GM08714 (cell line): ENCODE measurements around the gene KCNC1.

Experiments used
- H3K4me3 ChIP-seq: fragments of 200-500 bp; sonication (Bioruptor generic); 2 replicates; pipeline ENCODE4 v1.5.1; 2014; ENCODE audit warnings: mild to moderate bottlenecking, low read length, inconsistent platforms
- ZNF274 ChIP-seq: IDR thresholded peaks from 2 replicates; pipeline ENCODE4 v1.6.1; 2012; ENCODE audit warnings: mild to moderate bottlenecking, low read depth, low read length

KCNC1 gene

GRCh38 chr11:17773674-17774073 lies 39.1 kb downstream of the KCNC1 start:
- no peak for TF ChIP-seq ZNF274
- H3K4me3 ChIP-seq, result no peak overlapping the region

- H3K4me3 ChIP-seq, result no peak overlapping the region
- no peak for TF ChIP-seq ZNF274
These were observed 39.9 kb downstream of the KCNC1 start for GRCh38 chr11:17774232-17775034.

DNA sequence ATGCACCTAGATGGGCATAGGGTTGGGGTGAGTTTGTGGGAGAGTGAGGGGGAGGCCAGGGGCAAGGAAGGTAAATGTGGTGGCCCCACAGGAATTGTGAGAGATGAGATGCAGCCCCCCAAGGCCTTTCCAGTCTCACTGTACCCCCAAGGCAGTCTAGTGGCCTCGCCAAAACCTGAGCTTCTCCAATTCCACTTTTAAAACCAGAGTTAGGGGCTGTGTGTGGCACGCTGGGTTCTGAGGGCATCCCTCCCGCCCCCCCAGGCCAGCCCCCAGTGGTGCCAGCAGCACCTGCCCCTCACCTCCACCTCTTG lies 40.4 kb downstream of the KCNC1 start:
- no peak overlapping the region for H3K4me3 ChIP-seq
- TF ChIP-seq ZNF274, result no peak

- H3K4me3 ChIP-seq, result no peak overlapping the region
- TF ChIP-seq ZNF274, result no peak
These were observed 41.1 kb downstream of the KCNC1 start for GRCh38 chr11:17775507-17776211.

DNA sequence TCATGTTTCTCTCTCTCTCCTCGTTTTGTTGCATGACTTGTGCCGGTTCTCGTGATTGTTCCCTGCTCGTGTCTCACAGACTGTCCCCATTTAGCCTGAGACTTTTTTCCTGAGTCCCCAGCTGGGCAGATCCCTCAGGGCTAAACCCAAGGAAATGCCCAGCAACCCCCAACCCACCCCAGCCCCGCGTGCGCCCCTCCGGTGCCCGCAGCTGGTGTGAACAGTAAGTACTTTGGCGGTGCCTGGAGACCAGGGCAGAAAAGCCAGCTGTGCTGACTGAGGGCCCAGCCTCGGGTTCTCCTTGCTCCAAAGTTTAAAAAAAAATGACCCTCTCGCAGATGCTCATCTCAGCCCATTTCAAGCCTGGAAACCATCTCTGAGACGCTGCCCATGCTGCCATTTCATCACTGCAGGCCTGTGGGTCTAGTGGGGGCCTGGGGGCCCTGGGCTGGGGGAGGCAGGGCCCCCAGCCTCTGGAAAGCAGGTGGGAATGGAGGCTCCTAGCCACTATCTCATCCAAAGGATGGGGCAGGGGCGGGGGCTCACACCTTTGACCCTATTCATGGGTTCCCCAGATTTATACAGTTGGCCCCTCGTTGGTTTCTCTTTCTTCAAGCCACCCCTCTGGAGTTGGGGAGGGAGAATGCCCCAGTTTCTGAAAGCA lies 41.8 kb downstream of the KCNC1 start:
- no peak overlapping the region for H3K4me3 ChIP-seq
- no peak for TF ChIP-seq ZNF274

- H3K4me3 ChIP-seq, result no peak overlapping the region
- TF ChIP-seq ZNF274, result no peak
These were observed 42.6 kb downstream of the KCNC1 start for GRCh38 chr11:17777086-17777737.

DNA sequence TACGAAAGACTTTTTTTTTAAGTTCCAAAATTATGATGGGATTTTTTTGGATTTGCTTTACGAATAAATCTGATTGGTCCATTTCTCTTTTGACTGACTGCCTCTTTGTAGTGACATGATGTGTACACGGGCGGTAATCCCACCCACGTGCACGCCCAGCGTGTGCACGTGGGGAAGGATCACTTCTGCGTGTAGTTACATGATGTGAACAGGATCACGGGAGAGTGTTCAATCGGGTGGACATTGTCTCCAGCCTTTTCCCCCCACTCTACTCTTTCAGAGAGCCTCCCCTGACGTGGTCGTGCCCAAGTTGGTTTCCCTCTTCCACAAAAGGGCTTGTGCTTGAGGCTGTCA lies 43.1 kb downstream of the KCNC1 start:
- no peak for TF ChIP-seq ZNF274
- H3K4me3 ChIP-seq, result no peak overlapping the region

DNA sequence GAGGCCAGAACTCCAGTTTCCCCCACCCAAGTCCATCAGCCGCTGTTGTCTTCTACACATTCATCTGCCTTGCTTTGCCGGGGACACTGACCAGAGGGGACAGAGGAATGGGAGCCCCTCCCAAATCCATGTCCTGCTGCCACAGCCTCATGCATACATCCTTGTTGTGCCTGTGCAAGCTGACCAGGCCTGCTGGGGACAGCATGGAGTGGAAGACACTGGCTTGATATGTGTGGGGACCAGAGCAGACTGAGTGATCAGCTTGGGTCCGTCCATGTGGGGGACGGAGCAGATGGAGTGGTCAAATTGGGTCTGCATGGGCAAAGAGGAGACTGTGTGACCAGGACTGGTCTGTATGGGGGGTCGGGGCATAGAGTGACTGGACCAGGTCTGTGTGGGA lies 43.8 kb downstream of the KCNC1 start:
- no peak overlapping the region for H3K4me3 ChIP-seq

DNA sequence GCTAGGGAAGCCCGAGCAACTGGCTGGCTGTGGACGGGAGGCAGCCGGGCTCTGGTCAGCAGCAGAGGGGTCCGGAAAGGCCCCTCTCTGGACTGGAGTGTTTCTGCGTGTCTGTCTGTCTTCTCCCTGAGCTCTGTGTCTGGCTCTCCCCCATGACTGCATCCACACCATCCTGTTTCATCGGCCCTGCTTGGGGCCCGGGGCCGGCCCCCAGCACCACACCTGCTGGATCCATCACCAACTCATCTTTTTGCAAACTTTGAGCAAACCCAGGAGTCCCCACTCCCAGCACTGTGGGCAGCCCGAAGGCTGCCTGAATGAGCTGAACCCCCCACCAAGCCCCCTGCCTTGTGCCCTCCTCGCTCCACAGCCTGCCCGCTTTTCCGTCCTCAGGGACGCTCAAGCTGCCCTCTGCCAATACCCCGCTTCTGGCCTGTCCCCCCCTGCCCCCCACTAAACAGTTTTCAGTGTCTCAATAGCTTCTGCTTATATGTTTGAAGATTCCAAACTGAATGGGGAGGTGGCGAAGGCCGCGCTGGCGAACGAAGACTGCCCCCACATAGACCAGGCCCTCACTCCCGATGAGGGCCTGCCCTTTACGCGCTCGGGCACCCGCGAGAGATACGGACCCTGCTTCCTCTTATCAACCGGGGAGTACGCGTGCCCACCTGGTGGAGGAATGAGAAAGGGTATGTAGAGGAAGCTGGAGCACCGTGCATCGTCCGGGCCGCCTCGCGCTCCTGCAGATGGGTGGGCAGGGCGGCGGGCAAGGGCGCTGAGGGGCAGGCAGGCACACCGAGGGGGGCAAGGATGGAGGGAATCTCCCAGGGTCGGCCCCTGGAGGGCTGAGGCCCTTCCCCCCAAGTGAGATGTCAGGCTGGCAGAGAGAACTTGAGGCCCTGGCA lies 44.6 kb downstream of the KCNC1 start:
- H3K4me3 ChIP-seq, result no peak overlapping the region
- TF ChIP-seq ZNF274, result no peak

More for the DNA sequence above, 43.8 kb downstream of the KCNC1 start:
- no peak for TF ChIP-seq ZNF274

- no peak for TF ChIP-seq ZNF274
These were observed 45.4 kb downstream of the KCNC1 start for GRCh38 chr11:17779861-17780594.

DNA sequence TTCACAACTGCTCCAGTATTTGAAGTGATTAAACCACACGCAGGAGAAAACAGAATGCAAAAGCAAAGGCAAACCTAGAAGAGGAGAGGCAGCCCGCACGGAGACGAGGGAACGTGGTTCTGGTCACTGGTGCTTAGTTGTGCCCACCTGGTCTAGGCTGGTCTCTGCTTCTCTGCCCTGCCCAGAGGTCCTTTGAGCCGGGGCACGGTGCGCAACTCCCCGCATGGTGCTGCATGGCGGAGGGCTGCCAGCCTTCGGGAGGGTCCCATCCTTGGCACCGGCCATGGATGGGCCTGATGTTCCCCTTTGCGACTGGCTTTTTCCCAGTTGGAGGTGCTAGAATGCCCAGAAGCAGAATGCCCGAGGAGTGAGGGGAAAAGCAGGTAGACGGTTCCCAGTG lies 46.1 kb downstream of the KCNC1 start:
- no peak overlapping the region for H3K4me3 ChIP-seq
- no peak for TF ChIP-seq ZNF274

More at GRCh38 chr11:17779861-17780594, 45.4 kb downstream of the KCNC1 start:
- H3K4me3 ChIP-seq, result no peak overlapping the region

- no peak overlapping the region for H3K4me3 ChIP-seq
- TF ChIP-seq ZNF274, result no peak
These were observed 46.6 kb downstream of the KCNC1 start for GRCh38 chr11:17781221-17781620.

GRCh38 chr11:17781626-17782025 lies 47.0 kb downstream of the KCNC1 start:
- no peak for TF ChIP-seq ZNF274

GRCh38 chr11:17782145-17782544 lies 47.6 kb downstream of the KCNC1 start:
- H3K4me3 ChIP-seq, result no peak overlapping the region
- TF ChIP-seq ZNF274, result no peak

More at GRCh38 chr11:17781626-17782025, 47.0 kb downstream of the KCNC1 start:
- H3K4me3 ChIP-seq, result no peak overlapping the region
